NCI-H146 treated with DMSO at 0.1 percent for 48 hours (cell line): ENCODE measurements around the gene APLP2.
"Not testable (repeated sequence)": the region's sequence is repeated elsewhere in the genome, so short reads cannot be mapped to it uniquely, and the experiment has no call there.

Source experiments
- DNase-seq: peaks from one replicate; lab custom pipeline; 2025; ENCODE audit not compliant: unreplicated experiment; lab: John Stamatoyannopoulos, UW

APLP2 gene

GRCh38 chr11:130189492-130190210 lies 120.0 kb downstream of the APLP2 start:
- DNase-seq: no peak

- no peak for DNase-seq
These were observed 120.7 kb downstream of the APLP2 start for GRCh38 chr11:130190371-130190881.

GRCh38 chr11:130191896-130192295 lies 122.2 kb downstream of the APLP2 start:
- DNase-seq: no peak

- no peak for DNase-seq
These were observed 123.2 kb downstream of the APLP2 start for GRCh38 chr11:130192845-130193267.

GRCh38 chr11:130193551-130193950 lies 123.9 kb downstream of the APLP2 start:
- not testable (repeated sequence) for DNase-seq
